Muscle layer of colon (tissue), 2 donors: Measurements from ENCODE around the gene IVNS1ABP.

Experiments used
- H3K27ac ChIP-seq: one replicate; pipeline ENCODE4 v1.7.0; 2013; ENCODE audit warnings: low read depth, mild to moderate bottlenecking, low read length, moderate library complexity
- H3K27me3 ChIP-seq, 2 donors: one replicate each; pipeline ENCODE4 v1.7.0; 2013; ENCODE audit warnings: low read length in 2 of 2, mild to moderate bottlenecking in 2 of 2; ENCODE audit not compliant: insufficient read depth in 2 of 2, control insufficient read depth in 1 of 2
- H3K36me3 ChIP-seq: one replicate; pipeline ENCODE4 v1.7.0; 2013; ENCODE audit warnings: mild to moderate bottlenecking, low read length; ENCODE audit not compliant: insufficient read depth
- H3K4me1 ChIP-seq: one replicate; pipeline ENCODE4 v1.7.0; 2013; ENCODE audit warnings: mild to moderate bottlenecking, low read length; ENCODE audit not compliant: insufficient read depth
- H3K4me3 ChIP-seq, 2 donors: one replicate each; pipeline ENCODE4 v1.7.0; 2013; ENCODE audit warnings: low read length in 2 of 2, low read depth in 1 of 2, mild to moderate bottlenecking in 1 of 2, moderate library complexity in 1 of 2
- H3K9ac ChIP-seq: one replicate; pipeline ENCODE4 v1.7.0; 2013; ENCODE audit warnings: low read length
- H3K9me3 ChIP-seq: one replicate; pipeline ENCODE4 v1.7.0; 2013; ENCODE audit warnings: mild to moderate bottlenecking, low read length
- donor health status: abdominal sarcoma.
- donor health status: Adenocarcinoma of cecum.

Gene IVNS1ABP

DNA sequence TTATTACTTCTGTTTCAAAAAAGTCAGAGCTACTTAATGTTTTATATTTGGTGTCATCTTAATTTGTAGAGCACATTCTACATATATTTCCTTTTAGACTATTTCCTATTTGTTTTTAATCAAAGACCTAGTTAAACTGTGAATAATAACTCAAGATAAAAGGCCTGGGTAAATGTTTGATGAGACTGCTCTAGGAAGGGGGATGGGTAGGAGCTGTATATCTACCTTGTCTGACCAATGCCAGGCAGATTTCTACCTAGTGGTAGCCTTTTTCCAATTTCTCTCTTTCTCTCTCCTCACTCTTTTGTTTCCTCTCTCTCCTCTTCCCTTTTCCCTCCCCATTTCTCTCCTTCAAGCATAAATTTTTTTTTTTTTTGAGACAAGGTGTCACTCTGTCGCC, 31.9 kb upstream of the IVNS1ABP start:
- Histone ChIP-seq H3K9ac (no peak overlapping the region), H3K4me3 (no peak overlapping the region), H3K4me1 (no peaks in the 10 kb centered on the region), H3K27ac (no peak overlapping the region), H3K27me3 (no peaks in the 10 kb centered on the region), H3K9me3 (no peaks in the 10 kb centered on the region), H3K36me3 (no peaks in the 10 kb centered on the region)

DNA sequence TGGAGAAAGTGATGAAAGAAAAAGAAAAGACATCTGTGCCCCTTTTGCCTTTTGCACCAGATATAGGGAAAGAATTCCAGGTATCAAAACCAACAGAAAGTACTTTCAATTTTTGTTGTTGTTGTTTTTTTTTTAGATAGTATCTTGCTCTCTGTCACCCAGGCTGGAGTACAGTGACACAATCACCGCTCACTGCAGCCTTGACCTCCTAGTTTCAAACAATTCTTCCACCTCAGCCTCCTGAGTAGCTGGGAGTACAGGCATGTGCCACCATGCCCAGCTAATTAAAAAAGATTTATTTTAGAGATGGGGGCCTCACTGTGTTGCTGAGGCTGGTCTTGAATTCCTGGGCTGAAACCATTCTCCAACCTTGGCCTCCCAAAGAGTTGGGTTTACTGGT, 31.3 kb upstream of the IVNS1ABP start:
- Histone ChIP-seq H3K27me3 (no peaks in the 10 kb centered on the region), H3K4me3 (no peak overlapping the region), H3K27ac (no peak overlapping the region), H3K4me1 (no peaks in the 10 kb centered on the region), H3K9ac (no peak overlapping the region), H3K9me3 (no peaks in the 10 kb centered on the region), H3K36me3 (no peaks in the 10 kb centered on the region)

DNA sequence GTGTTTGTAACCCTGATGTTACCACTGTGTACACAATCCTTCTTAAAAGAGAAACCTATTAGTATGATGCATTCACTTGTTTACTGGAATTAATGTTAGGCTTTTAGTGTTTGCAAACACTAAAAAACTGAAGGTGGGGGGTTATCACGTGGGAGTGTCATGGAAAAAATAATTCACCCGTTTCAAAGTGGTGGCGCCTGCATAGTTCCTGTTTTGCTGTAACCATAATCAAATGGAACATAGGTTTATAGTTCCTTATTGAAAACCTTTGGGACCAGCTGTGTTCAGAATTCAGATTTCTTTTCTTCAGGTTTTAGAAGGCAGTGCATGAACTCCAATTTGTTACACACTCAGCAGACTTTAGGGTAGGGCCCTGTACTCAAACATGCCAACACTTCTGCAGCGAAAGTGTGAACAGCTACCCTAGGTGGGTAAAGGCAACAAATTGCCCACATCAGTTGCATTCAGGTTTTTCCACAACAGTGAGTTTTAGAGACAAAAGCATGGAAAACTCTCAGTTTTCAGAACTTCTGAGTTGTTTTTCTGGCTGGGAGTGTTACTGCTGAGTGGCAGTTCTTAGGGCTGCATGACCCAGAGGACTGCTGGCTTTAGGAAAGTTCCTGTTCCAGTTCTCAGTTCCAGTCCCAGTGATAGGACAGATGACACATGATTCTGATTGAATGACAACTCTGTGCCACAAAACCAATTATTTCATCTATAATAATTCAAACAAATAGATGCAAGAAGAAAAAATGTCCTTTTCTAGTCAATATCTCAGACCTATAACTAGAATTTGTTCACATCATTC, 29.1 kb upstream of the IVNS1ABP start:
- no peaks in the 10 kb centered on the region for H3K9me3 ChIP-seq
- no peaks in the 10 kb centered on the region for H3K36me3 ChIP-seq
- H3K4me3 ChIP-seq, result no peak overlapping the region
- H3K4me1 ChIP-seq, result no peaks in the 10 kb centered on the region
- H3K27ac ChIP-seq, result no peak overlapping the region
- no peak overlapping the region for H3K9ac ChIP-seq
- no peaks in the 10 kb centered on the region for H3K27me3 ChIP-seq

DNA sequence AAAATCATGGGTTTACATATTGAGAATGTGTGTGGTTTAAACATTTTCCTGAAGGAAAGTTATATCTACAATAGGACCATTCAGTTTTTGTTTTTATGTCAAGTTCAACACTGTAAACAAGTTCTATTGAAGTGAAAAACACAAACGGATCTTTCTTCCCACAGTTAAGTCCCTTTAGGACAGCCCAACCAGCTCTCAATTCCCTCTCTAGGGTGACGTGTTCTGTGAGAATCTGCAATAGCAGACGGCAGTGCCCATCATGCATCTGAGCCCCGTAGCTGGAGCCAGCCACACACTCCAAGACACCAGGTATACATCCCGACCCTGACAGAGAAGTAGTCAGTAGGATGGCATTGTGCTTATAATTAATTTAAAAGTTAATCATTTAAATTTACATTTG, 26.3 kb upstream of the IVNS1ABP start:
- no peaks in the 10 kb centered on the region for H3K27me3 ChIP-seq
- no peak overlapping the region for H3K9ac ChIP-seq
- no peak overlapping the region for H3K27ac ChIP-seq
- H3K4me3 ChIP-seq, result no peak overlapping the region
- H3K9me3 ChIP-seq, result no peaks in the 10 kb centered on the region
- no peaks in the 10 kb centered on the region for H3K4me1 ChIP-seq
- H3K36me3 ChIP-seq, result no peaks in the 10 kb centered on the region

DNA sequence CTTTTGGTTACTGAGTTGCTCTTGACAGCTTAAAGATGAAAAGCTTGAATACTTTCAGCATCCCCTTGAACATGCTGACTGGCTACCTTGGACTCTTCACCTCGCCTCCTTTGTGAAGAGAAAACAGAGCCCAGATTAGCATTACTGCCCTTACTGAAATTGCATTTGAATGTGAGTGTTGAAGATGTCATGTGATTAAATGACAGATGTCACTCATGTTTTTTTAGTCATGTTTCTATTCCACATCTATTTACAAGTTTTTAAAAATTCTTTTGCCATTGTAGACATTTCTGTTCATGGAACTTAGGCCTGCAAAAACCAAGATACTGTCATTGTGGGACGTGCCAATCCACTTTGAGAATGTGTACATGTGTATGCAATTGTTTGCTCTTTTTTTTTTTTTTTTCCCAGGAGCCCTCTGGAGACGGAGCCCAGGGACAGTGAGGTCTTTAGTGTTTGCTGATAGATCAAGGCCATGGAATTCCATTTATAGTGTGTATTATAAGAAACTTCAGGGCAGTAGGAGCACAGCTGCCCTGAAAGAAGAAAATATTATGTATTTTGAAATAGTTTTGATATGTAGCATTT, 25.7 kb upstream of the IVNS1ABP start:
- Histone ChIP-seq H3K4me3 (no peak overlapping the region), H3K36me3 (no peaks in the 10 kb centered on the region), H3K27me3 (no peaks in the 10 kb centered on the region), H3K27ac (no peak overlapping the region), H3K9me3 (no peaks in the 10 kb centered on the region), H3K4me1 (no peaks in the 10 kb centered on the region), H3K9ac (no peak overlapping the region)

DNA sequence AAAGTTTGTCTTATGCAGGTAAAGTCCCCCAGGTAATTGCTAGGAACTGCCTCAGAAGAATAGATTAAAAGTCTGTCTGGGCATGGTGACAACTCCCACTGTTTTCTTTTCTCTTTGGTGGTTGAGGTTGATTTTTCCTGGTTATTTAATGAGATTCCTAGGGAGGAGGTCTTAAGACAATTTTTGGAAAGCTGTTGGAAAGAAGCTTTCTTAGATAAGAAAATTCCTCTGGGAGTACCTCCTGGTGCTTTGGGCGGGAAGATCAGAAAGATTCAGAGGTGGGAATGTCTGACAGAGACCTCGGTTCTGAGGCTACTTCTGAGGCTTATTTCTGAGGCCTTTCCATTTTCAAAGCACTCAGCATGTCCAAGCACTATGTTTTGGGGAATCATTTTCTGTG, 25.0 kb upstream of the IVNS1ABP start:
- Histone ChIP-seq H3K9me3 (no peaks in the 10 kb centered on the region), H3K9ac (no peak overlapping the region), H3K27ac (no peak overlapping the region), H3K27me3 (no peaks in the 10 kb centered on the region), H3K36me3 (no peaks in the 10 kb centered on the region), H3K4me1 (no peaks in the 10 kb centered on the region), H3K4me3 (no peak overlapping the region)

DNA sequence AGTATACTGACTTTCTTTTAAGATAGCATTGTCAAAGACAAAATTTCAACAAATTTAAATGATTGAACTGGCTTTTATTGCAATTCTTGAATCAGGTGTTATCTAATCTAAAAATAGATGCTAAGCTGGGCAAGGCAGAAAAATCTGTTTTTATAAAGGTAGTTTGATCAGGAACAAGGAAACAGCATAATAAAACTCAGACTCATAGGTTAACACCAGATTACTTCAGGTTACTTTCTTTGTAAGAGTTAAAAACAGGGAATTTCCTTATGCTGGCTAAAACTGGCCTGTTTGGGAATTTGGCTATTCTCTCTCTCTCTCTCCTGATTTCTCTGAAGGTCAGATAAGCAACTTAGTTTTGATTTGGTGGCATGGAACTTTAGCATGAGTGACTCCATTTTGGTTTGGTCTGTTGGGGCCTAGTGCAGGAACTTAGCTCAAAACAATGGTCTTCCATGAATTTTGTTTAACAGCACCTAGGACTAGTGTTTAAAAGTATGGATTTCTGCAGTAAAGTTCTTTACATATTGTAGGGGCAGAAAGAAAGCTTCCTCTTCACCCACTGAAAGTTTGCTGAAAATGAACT, 24.2 kb upstream of the IVNS1ABP start:
- Histone ChIP-seq H3K4me1 (no peaks in the 10 kb centered on the region), H3K9me3 (no peaks in the 10 kb centered on the region), H3K36me3 (no peaks in the 10 kb centered on the region), H3K4me3 (no peak overlapping the region), H3K9ac (no peak overlapping the region), H3K27ac (no peak overlapping the region), H3K27me3 (no peaks in the 10 kb centered on the region)

DNA sequence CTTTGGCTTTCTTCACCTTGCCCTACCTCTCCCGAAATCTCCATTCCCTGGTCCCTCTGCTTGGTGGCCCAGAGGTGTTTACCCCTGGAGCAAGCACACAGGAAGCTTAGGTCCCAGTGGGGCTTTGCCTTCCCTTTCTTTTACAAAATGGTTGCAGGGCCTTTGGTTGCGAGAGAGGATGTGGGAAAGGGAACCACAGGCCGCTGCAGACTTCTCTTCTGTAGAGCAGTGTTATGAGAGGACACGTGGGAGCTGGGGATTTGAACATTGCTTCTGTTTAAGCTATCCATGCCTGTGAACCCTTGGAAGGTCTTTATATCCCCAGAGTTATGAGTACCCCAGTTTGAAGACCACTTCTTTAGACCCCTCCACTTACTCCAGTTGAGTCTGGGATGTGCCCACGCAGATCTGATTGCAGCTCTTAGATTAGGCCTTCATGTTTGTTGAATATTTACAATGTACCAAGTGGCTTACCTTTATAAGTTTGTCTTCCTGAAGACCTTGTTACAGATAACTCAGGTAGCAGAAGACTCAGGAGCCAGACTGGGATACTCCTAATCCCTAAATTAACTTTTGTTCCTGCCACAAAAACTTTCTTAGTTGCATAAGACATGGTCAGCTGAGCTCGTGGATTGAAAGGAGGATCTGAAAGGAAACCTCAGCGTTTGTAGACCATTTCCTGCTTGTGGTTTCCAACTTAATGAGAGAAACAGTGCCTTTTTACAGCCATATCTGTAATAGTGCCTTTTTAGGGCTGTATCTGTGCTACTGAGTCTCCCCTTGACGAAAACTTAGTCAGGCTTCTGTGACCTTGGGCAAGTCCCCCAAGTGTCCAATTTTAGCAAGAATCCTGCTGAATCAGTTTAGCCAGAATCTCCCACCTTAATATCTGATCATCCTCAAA, 21.9 kb upstream of the IVNS1ABP start:
- Histone ChIP-seq H3K9ac (no peak overlapping the region), H3K27ac (no peak overlapping the region), H3K36me3 (no peaks in the 10 kb centered on the region), H3K9me3 (no peaks in the 10 kb centered on the region), H3K27me3 (no peaks in the 10 kb centered on the region), H3K4me1 (no peaks in the 10 kb centered on the region), H3K4me3 (no peak overlapping the region)

DNA sequence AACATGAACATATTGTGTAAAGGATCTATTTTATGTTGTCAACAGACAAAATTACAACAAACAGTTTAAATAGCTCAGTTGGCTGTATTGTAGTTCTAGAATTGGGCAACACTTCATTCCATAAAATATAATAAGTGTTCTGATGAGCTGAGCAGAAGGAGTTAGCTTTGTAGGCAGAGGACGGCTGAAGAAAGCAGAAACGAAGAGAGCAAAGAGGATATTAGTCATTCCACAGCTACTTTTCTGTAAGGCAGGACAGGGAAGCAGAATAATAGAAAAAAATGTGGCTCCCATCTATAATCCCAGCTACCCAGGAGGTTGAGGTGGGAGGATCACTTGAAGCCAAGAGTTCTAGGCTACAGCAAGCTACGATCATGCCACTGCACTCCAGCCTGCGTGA, 20.2 kb upstream of the IVNS1ABP start:
- no peaks in the 10 kb centered on the region for H3K36me3 ChIP-seq
- no peak overlapping the region for H3K9ac ChIP-seq
- H3K4me3 ChIP-seq, result no peak overlapping the region
- H3K4me1 ChIP-seq, result no peaks in the 10 kb centered on the region
- H3K27me3 ChIP-seq, result no peaks in the 10 kb centered on the region
- H3K9me3 ChIP-seq, result no peaks in the 10 kb centered on the region
- no peak overlapping the region for H3K27ac ChIP-seq

DNA sequence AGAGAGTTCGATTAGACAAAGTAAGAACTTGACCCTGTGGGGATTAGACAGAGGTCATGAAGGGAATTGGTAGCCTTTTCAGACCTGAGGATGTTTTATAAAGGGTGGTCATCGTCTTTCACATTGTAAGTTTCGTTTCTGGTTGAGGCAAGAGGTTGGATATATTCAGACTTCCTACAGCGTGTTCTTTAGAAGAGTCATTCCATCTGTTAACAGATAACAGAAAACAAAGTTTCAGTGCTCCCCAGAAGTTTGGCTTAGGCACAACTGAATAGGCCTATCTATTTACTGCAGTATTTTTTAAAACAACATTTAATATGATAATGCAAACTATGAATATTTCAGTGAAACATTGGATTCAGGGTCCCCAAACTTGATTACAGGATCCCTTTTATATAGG, 17.1 kb upstream of the IVNS1ABP start:
- H3K4me3 ChIP-seq, result no peak overlapping the region
- no peak overlapping the region for H3K9ac ChIP-seq
- no peaks in the 10 kb centered on the region for H3K4me1 ChIP-seq
- H3K36me3 ChIP-seq, result no peaks in the 10 kb centered on the region
- no peaks in the 10 kb centered on the region for H3K27me3 ChIP-seq
- H3K27ac ChIP-seq, result no peak overlapping the region
- H3K9me3 ChIP-seq, result no peaks in the 10 kb centered on the region

DNA sequence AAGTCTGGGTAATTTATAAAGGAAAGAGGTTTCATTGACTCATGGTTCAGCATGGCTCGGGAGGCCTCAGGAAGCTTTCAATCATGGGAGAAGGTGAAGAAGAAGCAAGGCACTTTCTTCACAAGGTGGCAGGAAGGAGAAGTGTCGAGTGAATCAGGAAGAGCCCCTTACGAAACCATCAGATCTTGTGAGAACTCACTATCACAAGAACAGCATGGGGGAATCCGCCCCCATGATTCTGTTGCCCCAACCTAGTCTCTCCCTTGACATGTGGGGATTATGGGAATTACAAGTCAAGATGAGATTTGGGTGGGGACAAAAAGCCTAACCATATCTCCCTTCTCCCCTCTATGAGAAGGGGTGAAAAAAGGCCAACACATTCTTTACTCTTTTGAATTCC, 11.2 kb upstream of the IVNS1ABP start:
- no peaks in the 10 kb centered on the region for H3K4me1 ChIP-seq
- no peak overlapping the region for H3K27ac ChIP-seq
- H3K4me3 ChIP-seq, result no peak overlapping the region
- H3K27me3 ChIP-seq, result no peaks in the 10 kb centered on the region
- H3K36me3 ChIP-seq, result no peaks in the 10 kb centered on the region
- H3K9ac ChIP-seq, result no peak overlapping the region
- no peaks in the 10 kb centered on the region for H3K9me3 ChIP-seq
